ENCODE results near the gene MYO1G. TPM values are rescaled to one million over a fixed set of nuclear protein-coding genes. Genes with fewer than 3 reads are reported as not detected.

Gene MYO1G
- polyA plus RNA-seq, 1 of the 3 experiments (the other 2 are of a cell fraction), result 0.05 TPM

- ChIA-PET POLR2A (no interaction called here), CTCF (no interaction called here)
- WGBS (ENCODE audit: low lambda C conversion rate), result 80% methylated on average over 6 of the region's 6 CpGs
- no peaks in the 10 kb centered on the region for H3K9me2 ChIP-seq
- DNase-seq, result no peak
- no peak overlapping the region for H3K4me3 ChIP-seq (ENCODE audit: low read depth in 2 of 2, low read length in 1 of 2)
- no peaks in the 10 kb centered on the region for H3F3A ChIP-seq (replicated peaks; ENCODE audit: insufficient read depth)
- no peak overlapping the region for H2AFZ ChIP-seq (ENCODE audit: low read depth)
- H4K20me1 ChIP-seq (ENCODE audit: insufficient read depth), result no peaks in the 10 kb centered on the region
- no peak overlapping the region for H3K27ac ChIP-seq (ENCODE audit: low read depth in 2 of 2, low read length in 1 of 2)
- H3K4me1 ChIP-seq (ENCODE audit: control insufficient read depth in 1 of 2, insufficient read depth in 2 of 2, low read depth in 1 of 2, low read length in 1 of 2), result no peaks in the 10 kb centered on the region
- 0 out of 2 replicates have a peak, but pooled peaks cover 12% of the 10 kb centered on the region for H3K27me3 ChIP-seq (ENCODE audit: insufficient read depth)
- no peaks in the 10 kb centered on the region for H3K79me2 ChIP-seq (ENCODE audit: insufficient read depth)
- H3K36me3 ChIP-seq (replicated peaks in 1 of 2; ENCODE audit: control insufficient read depth in 1 of 2, insufficient read depth in 2 of 2, low read length in 1 of 2), result no peaks in the 10 kb centered on the region
- TF ChIP-seq EZH2phosphoT487 (IDR thresholded peaks at IDR 0.05; ENCODE audit: borderline replicate concordance, low read depth) (no peak), RAD21 (IDR thresholded peaks at IDR 0.05; ENCODE audit: low read length) (no peak), TEAD4 (IDR thresholded peaks at IDR 0.05; ENCODE audit: borderline replicate concordance, insufficient read depth) (no peak), USF2 (IDR thresholded peaks at IDR 0.05; ENCODE audit: borderline replicate concordance, low read depth, low read length) (no peak), NFIC (IDR thresholded peaks at IDR 0.05; ENCODE audit: borderline replicate concordance) (no peak), CTCF (IDR thresholded peaks at IDR 0.05) (no peak), MXI1 (IDR thresholded peaks at IDR 0.05; ENCODE audit: low read depth, low read length) (no peak), RXRA (IDR thresholded peaks at IDR 0.05; ENCODE audit: borderline replicate concordance, low read depth) (no peak), RFX5 (IDR thresholded peaks at IDR 0.05; ENCODE audit: low read length) (no peak), FOSL2 (IDR thresholded peaks at IDR 0.05; ENCODE audit: borderline replicate concordance, low read depth) (no peak)
- TF ChIP-seq, protein P1, sequence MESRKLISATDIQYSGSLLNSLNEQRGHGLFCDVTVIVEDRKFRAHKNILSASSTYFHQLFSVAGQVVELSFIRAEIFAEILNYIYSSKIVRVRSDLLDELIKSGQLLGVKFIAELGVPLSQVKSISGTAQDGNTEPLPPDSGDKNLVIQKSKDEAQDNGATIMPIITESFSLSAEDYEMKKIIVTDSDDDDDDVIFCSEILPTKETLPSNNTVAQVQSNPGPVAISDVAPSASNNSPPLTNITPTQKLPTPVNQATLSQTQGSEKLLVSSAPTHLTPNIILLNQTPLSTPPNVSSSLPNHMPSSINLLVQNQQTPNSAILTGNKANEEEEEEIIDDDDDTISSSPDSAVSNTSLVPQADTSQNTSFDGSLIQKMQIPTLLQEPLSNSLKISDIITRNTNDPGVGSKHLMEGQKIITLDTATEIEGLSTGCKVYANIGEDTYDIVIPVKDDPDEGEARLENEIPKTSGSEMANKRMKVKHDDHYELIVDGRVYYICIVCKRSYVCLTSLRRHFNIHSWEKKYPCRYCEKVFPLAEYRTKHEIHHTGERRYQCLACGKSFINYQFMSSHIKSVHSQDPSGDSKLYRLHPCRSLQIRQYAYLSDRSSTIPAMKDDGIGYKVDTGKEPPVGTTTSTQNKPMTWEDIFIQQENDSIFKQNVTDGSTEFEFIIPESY (IDR thresholded peaks at IDR 0.05; ENCODE audit: borderline replicate concordance, low read depth), result no peak
- TF ChIP-seq, protein P2, sequence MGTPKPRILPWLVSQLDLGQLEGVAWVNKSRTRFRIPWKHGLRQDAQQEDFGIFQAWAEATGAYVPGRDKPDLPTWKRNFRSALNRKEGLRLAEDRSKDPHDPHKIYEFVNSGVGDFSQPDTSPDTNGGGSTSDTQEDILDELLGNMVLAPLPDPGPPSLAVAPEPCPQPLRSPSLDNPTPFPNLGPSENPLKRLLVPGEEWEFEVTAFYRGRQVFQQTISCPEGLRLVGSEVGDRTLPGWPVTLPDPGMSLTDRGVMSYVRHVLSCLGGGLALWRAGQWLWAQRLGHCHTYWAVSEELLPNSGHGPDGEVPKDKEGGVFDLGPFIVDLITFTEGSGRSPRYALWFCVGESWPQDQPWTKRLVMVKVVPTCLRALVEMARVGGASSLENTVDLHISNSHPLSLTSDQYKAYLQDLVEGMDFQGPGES (IDR thresholded peaks at IDR 0.05; ENCODE audit: low read depth, low read length), result no peak
- H3K9ac ChIP-seq, result no peak overlapping the region
- no peaks in the 10 kb centered on the region for H3K9me3 ChIP-seq
- no peak overlapping the region for H3K4me2 ChIP-seq
Measured at GRCh38 chr7:44930921-44931320, 47.9 kb downstream of the MYO1G start.
